AG04450 (cell line): ENCODE results near the gene CC2D2A. TPM values are rescaled to one million over a fixed set of nuclear protein-coding genes. Genes with fewer than 3 reads are reported as not detected.

Experiments used
- CTCF ChIA-PET: fragments of 300-600, 350-600 bp; formaldehyde crosslinking; extraction: SDS; loops from one replicate; lab custom pipeline; 2022; ENCODE audit warnings: antibody characterized with exemption, inconsistent platforms; lab: Charles Lee
- POLR2A ChIA-PET: fragments of 350-600 bp; formaldehyde crosslinking; extraction: SDS; loops from one replicate; lab custom pipeline; 2021; ENCODE audit warnings: antibody characterized with exemption, inconsistent platforms; lab: Yijun Ruan, JAX
- DNase-seq: peaks from one replicate; pipeline ENCODE4 v3.0.0-alpha.2; 2011; ENCODE audit warnings: low read depth, low spot score
- H3K27ac ChIP-seq: one replicate; pipeline ENCODE4 v1.5.1; 2012; ENCODE audit warnings: low read depth, low read length, control low read depth
- H3K27me3 ChIP-seq: one replicate; pipeline ENCODE4 v1.6.0; 2012; ENCODE audit warnings: low read length; ENCODE audit not compliant: control insufficient read depth, insufficient read depth
- H3K4me3 ChIP-seq: 2 replicates; pipeline ENCODE4 v1.5.1; 2011; ENCODE audit warnings: mild to moderate bottlenecking, low read depth, low read length, control low read depth
- H3K9me3 ChIP-seq: 2 replicates; pipeline ENCODE4 v1.5.1; 2012; ENCODE audit warnings: low read length; ENCODE audit not compliant: control insufficient read depth, insufficient read depth
- polyA plus RNA-seq: library from polyadenylated mRNA; depleted of rRNA; stranded (reverse); fragments of >200 nt; gene quantifications from 2 replicates; pipeline ENCODE4 v1.2.3, GENCODE V29; 2011
- TF ChIP-seq, protein P1 (sequence below): IDR thresholded peaks from 2 replicates; pipeline ENCODE4 v1.5.1; 2011; ENCODE audit warnings: low read depth, low read length, control low read depth, inconsistent platforms

CC2D2A gene
- polyA plus RNA-seq, 1 experiment = 40.7 TPM

DNA sequence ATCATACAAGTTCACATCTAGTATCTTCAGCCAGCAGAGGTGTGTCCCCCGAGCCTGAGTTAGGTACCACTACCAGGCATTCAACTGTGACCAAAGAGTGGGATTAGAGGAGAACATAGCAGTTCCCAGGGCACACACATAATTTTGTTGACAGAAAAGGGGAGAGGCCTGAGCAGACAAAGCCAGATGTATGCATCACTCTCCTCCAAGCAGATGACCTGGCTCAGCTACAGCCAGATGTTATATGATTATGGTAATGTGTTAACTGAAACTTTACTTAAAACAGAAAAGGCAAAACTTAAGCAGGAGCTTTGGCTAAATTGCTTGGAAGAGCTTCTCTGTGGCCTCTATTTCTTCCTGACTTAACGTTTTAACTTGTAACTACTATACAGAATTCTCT is 88.9 kb downstream of the CC2D2A start:
- Histone ChIP-seq H3K4me3 (no peak overlapping the region), H3K27me3 (no peaks in the 10 kb centered on the region), H3K9me3 (no peaks in the 10 kb centered on the region), H3K27ac (no peak overlapping the region)
- TF ChIP-seq, protein P1, sequence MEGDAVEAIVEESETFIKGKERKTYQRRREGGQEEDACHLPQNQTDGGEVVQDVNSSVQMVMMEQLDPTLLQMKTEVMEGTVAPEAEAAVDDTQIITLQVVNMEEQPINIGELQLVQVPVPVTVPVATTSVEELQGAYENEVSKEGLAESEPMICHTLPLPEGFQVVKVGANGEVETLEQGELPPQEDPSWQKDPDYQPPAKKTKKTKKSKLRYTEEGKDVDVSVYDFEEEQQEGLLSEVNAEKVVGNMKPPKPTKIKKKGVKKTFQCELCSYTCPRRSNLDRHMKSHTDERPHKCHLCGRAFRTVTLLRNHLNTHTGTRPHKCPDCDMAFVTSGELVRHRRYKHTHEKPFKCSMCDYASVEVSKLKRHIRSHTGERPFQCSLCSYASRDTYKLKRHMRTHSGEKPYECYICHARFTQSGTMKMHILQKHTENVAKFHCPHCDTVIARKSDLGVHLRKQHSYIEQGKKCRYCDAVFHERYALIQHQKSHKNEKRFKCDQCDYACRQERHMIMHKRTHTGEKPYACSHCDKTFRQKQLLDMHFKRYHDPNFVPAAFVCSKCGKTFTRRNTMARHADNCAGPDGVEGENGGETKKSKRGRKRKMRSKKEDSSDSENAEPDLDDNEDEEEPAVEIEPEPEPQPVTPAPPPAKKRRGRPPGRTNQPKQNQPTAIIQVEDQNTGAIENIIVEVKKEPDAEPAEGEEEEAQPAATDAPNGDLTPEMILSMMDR = no peak
- DNase-seq = no peak
- ChIA-PET CTCF (no interaction called here), POLR2A (no interaction called here)

DNA sequence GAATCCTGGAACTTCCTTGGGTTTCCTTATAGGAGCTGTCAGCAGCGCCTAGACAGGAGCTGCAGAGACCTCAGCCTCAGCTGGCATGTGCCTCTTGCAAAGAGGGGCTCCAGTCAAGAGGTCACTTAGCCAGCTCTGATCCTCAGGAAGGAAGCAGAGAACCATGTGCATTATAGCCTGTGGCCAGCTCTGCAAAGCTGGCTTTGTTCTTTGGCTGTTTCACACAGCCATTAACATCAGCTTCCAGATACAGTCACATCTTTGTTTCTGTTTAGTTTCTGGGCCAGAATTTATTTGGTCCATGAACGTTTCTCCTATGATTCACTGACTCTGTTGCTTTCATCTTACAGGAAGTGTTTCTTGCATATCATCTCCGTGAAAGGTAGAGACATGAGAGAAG is 92.4 kb downstream of the CC2D2A start:
- Histone ChIP-seq H3K9me3 (no peaks in the 10 kb centered on the region), H3K27ac (peak overlapping the region; percentile 11), H3K27me3 (no peaks in the 10 kb centered on the region), H3K4me3 (no peak overlapping the region)
- TF ChIP-seq, protein P1 = no peak
- POLR2A ChIA-PET = no interaction called here
- CTCF ChIA-PET = no interaction called here
- no peak for DNase-seq

DNA sequence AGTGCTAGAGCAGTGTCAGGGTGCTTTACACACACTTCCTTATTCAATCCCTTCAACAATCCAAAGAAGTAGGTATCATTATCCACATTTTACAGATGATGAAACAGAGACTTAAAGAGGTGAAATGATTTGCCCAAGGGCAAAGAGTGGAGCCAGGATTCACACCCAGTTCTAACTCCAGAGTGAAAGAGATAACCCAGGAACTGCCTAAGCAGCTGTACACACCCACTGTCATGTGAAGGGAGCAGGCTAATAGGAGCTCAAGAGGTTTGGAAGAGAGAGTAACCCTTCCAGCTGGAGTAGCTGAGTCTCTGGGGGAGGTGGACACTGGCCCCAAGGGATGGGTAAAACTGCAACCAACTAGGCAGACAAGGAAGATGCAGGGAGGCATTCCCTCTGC is 92.9 kb downstream of the CC2D2A start:
- POLR2A ChIA-PET = no interaction called here
- H3K27me3 ChIP-seq = no peaks in the 10 kb centered on the region
- DNase-seq = no peak
- TF ChIP-seq, protein P1 = no peak
- no peak overlapping the region for H3K4me3 ChIP-seq
- CTCF ChIA-PET = no interaction called here
- H3K27ac ChIP-seq = no peak overlapping the region
- no peaks in the 10 kb centered on the region for H3K9me3 ChIP-seq

DNA sequence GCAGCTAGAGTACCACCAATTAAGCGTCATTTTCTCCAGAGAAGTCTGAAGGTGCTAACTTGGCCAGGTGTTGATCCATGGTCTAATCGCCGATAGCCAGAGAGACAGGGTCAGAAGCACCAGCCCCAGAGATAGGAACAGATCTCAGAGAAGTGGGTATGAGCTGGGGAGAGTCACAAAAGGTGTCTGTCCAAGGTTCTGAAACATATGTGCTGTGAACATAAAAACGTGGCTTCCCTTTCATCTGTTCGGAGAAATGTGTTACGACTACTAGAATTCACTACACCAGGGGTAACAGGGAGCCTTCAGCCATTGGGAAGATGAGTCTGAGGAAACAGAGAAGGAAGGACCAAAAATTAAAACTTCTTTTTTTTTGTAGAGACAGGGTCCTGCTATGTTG is 94.2 kb downstream of the CC2D2A start:
- ChIA-PET CTCF (interaction anchor here (0.7 kb wide), 1 partner anchor 90 kb away, joined by 3 read pairs; no protein-coding TSS in a partner anchor), POLR2A (interaction anchor here (0.5 kb wide), 1 partner anchor 112 kb away, joined by 3 read pairs; no protein-coding TSS in a partner anchor)
- TF ChIP-seq, protein P1 = no peak
- H3K27me3 ChIP-seq = no peaks in the 10 kb centered on the region
- H3K4me3 ChIP-seq = no peak overlapping the region
- no peak overlapping the region for H3K27ac ChIP-seq
- DNase-seq = no peak
- H3K9me3 ChIP-seq = no peaks in the 10 kb centered on the region

DNA sequence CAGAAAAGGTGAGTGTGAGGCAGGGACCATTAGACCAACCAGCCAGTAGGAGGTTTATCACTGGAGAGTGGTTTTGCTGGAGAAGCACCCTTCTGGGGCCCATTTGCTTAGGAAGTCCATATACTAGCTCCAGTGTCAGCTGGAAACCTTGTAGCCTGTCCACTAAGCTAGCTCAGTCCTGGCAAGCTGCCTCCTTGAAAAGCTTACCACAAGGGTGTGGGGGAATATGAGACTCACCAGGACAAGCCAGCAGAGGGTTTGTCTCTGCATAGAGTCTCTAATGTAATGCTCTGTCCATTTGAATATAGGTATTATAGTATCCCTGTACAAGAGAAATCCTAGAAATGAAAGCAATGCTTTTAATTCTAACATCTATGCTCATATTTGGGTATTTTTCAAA is 99.1 kb downstream of the CC2D2A start:
- no peaks in the 10 kb centered on the region for H3K9me3 ChIP-seq
- CTCF ChIA-PET = no interaction called here
- TF ChIP-seq, protein P1 = no peak
- H3K27ac ChIP-seq = no peak overlapping the region
- no peaks in the 10 kb centered on the region for H3K27me3 ChIP-seq
- no peak for DNase-seq
- POLR2A ChIA-PET = no interaction called here
- no peak overlapping the region for H3K4me3 ChIP-seq
